Neural cell (in vitro differentiated cells): ENCODE measurements around the gene RELN.

Experiments
- EZH2 ChIP-seq: fragments of 200-600, 300-800 bp; shearing (Covaris generic), sonication (generic); IDR thresholded peaks from 2 replicates; pipeline ENCODE4 v1.6.1; 2014; ENCODE audit warnings: antibody characterized with exemption, low read length, borderline replicate concordance, mild to moderate bottlenecking; ENCODE audit not compliant: insufficient read depth, poor library complexity, severe bottlenecking
- RAD21 ChIP-seq: fragments of 450-650 bp; conservative IDR thresholded peaks from 2 replicates; pipeline ENCODE4 v1.6.1; 2014; ENCODE audit warnings: antibody characterized with exemption, mild to moderate bottlenecking, moderate library complexity
- TAF1 ChIP-seq: IDR thresholded peaks from 2 replicates; pipeline ENCODE4 v1.6.1; 2012; ENCODE audit warnings: low read depth
- TF ChIP-seq, protein P1 (sequence below): fragments of 450-650 bp; IDR thresholded peaks from 2 replicates; pipeline ENCODE4 v1.5.1; 2014; ENCODE audit warnings: antibody characterized with exemption, mild to moderate bottlenecking, moderate library complexity; ENCODE audit not compliant: poor library complexity, severe bottlenecking

- TF ChIP-seq TAF1, result no peak
- TF ChIP-seq EZH2, result no peak
- no peak for TF ChIP-seq RAD21
- TF ChIP-seq, protein P1, sequence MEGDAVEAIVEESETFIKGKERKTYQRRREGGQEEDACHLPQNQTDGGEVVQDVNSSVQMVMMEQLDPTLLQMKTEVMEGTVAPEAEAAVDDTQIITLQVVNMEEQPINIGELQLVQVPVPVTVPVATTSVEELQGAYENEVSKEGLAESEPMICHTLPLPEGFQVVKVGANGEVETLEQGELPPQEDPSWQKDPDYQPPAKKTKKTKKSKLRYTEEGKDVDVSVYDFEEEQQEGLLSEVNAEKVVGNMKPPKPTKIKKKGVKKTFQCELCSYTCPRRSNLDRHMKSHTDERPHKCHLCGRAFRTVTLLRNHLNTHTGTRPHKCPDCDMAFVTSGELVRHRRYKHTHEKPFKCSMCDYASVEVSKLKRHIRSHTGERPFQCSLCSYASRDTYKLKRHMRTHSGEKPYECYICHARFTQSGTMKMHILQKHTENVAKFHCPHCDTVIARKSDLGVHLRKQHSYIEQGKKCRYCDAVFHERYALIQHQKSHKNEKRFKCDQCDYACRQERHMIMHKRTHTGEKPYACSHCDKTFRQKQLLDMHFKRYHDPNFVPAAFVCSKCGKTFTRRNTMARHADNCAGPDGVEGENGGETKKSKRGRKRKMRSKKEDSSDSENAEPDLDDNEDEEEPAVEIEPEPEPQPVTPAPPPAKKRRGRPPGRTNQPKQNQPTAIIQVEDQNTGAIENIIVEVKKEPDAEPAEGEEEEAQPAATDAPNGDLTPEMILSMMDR, result no peak
These were observed 391.9 kb downstream of the RELN start for GRCh38 chr7:103597606-103598005.
